ENCODE measurements around the gene GMPPA. TPM values are rescaled to one million over a fixed set of nuclear protein-coding genes. Genes with fewer than 3 reads are reported as not detected.

Gene GMPPA
- total and polyA plus RNA-seq, 2 experiments from 2014 or later: 67.8 to 76.5 TPM

DNA sequence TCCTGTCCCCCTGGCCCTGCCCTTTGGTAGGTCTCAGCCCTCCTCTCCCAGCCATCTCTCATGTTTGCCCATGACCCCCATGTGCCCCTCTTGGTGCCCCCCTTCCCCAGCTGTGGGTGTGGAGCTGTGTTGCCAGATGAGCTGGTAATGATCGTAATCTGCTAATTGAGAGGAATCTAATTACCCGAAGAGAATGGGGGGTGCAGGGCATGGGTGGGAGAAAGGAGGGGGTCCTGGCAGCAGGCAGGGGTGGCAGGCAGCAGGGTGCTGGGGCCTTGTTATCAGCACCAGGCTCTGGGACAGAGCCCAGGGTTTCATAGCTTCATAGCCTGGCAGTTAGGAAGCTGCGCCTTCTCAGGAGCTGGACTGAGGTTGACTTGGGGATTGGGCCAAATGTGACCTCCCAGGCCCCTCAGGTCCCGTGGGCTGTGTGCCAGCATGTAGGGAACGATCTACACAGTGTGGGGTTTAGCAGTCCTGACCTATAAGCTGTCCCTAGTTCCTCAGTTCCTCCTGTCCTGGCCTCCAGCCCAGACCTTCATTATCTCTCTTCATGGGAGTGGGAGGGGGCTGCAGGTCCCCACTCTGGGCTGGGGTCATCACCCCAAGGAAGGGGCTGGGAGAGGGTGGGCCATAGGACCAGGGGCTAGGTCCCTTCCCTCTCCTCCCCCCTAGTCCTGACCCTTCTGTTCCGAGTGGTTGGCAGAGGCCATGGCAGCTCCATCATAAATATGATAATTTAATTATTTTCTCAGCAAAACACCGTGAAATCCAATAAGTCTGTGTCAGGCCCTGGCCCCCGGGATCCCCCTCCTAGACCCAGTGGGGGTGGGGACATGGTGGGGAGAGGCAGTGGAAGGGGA lies 9.1 kb downstream of the GMPPA start:
- Histone ChIP-seq H3K4me3 (no peak overlapping the region), H3K36me3 (replicated peaks; ENCODE audit: insufficient read depth, low read depth) (no peaks in the 10 kb centered on the region), H4K20me1 (ENCODE audit: insufficient read depth, poor library complexity, severe bottlenecking) (no peaks in the 10 kb centered on the region), H3K9me2 (replicated peaks; ENCODE audit: insufficient read depth) (no peaks in the 10 kb centered on the region), H2AFZ (no peak overlapping the region), H3K27me3 (peaks cover 10% of the 10 kb centered on the region), H3K4me1 (ENCODE audit: insufficient read depth) (peaks cover 29% of the 10 kb centered on the region), H3K4me2 (no peak overlapping the region), H3K79me2 (no peaks in the 10 kb centered on the region), H3K27ac (no peak overlapping the region), H3K9me3 (ENCODE audit: low read depth) (no peaks in the 10 kb centered on the region)
- TF ChIP-seq EZH2 (IDR thresholded peaks at IDR 0.05; ENCODE audit: borderline replicate concordance): no peak
- TF ChIP-seq EZH2phosphoT487 (IDR thresholded peaks at IDR 0.05; ENCODE audit: low read depth, severe bottlenecking, unreplicated experiment): no peak
- no peak for TF ChIP-seq CTCF (IDR thresholded peaks at IDR 0.05; ENCODE audit: poor library complexity)
- 70% methylated on average over 7 of the region's 8 CpGs for WGBS (ENCODE audit: low lambda C conversion rate, missing lambda C conversion rate)
- DNase-seq (ENCODE audit: low spot score): no peak

- H3K27me3 ChIP-seq: peaks cover 15% of the 10 kb centered on the region
- no peaks in the 10 kb centered on the region for H4K20me1 ChIP-seq (ENCODE audit: insufficient read depth, poor library complexity, severe bottlenecking)
- 62% methylated on average over 2 of the region's 4 CpGs for WGBS (ENCODE audit: low lambda C conversion rate, missing lambda C conversion rate)
- no peak for DNase-seq (ENCODE audit: low spot score)
- peaks cover 29% of the 10 kb centered on the region for H3K4me1 ChIP-seq (ENCODE audit: insufficient read depth)
- H3K79me2 ChIP-seq: no peaks in the 10 kb centered on the region
- no peaks in the 10 kb centered on the region for H3K9me2 ChIP-seq (replicated peaks; ENCODE audit: insufficient read depth)
- H3K36me3 ChIP-seq (replicated peaks; ENCODE audit: insufficient read depth, low read depth): no peaks in the 10 kb centered on the region
- H3K4me3 ChIP-seq: no peak overlapping the region
- peak overlapping the region; percentile 90 for H3K4me2 ChIP-seq
- H3K27ac ChIP-seq: no peak overlapping the region
- TF ChIP-seq CTCF (IDR thresholded peaks at IDR 0.05; ENCODE audit: poor library complexity) (no peak), EZH2 (IDR thresholded peaks at IDR 0.05; ENCODE audit: borderline replicate concordance) (no peak), EZH2phosphoT487 (IDR thresholded peaks at IDR 0.05; ENCODE audit: low read depth, severe bottlenecking, unreplicated experiment) (no peak)
- no peaks in the 10 kb centered on the region for H3K9me3 ChIP-seq (ENCODE audit: low read depth)
- no peak overlapping the region for H2AFZ ChIP-seq
Observed at GRCh38 chr2:219508444-219508734, 9.7 kb downstream of the GMPPA start.

DNA sequence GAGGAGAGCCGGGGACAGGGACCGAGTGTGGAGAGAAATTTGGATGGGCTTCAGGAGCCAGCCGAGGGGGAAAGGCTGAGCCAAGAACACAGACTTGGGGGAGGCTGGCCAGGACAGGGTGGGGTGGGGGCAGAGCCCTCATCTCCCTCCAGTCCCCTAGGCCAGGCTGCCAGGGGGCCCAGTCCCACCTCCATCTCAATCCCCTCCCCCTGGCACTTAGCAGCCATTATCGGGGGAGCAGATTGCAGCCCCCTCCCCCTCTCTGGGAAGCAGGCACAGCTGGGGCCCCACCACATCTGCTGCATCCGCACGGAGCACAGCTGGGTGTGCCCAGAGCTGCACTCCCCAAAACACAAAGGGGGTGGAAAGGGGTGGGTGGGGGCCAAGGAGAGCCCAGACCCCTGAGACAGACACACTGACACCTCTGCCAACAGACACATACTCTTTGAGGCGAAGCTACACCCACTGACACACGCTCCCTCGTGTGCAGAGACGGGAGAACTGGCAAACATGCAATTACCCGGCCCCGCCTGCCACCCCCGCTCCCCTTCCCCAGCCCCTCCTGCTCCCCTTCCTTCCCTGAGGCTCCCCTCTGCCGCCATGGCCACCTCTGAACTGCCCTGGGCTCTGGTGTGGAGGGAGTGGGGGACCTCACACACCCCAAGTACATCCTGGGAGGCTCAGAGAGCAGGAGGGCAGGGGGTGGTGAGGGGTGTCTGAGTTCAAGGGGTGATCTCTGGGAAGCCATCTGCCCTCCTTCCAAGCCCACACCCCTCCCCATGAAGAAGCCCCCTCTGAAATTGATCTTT lies 10.5 kb downstream of the GMPPA start:
- DNase-seq (ENCODE audit: low spot score): no peak
- 4% methylated on average over 4 of the region's 14 CpGs for WGBS (ENCODE audit: low lambda C conversion rate, missing lambda C conversion rate)
- Histone ChIP-seq H3K9me3 (ENCODE audit: low read depth) (no peaks in the 10 kb centered on the region), H3K4me3 (no peak overlapping the region), H3K9me2 (replicated peaks; ENCODE audit: insufficient read depth) (no peaks in the 10 kb centered on the region), H3K79me2 (no peaks in the 10 kb centered on the region), H3K27me3 (peaks cover 23% of the 10 kb centered on the region), H3K27ac (no peak overlapping the region), H3K4me2 (peak overlapping the region; percentile 90), H3K36me3 (replicated peaks; ENCODE audit: insufficient read depth, low read depth) (no peaks in the 10 kb centered on the region), H4K20me1 (ENCODE audit: insufficient read depth, poor library complexity, severe bottlenecking) (no peaks in the 10 kb centered on the region), H2AFZ (no peak overlapping the region), H3K4me1 (ENCODE audit: insufficient read depth) (peaks cover 33% of the 10 kb centered on the region)
- TF ChIP-seq EZH2 (IDR thresholded peaks at IDR 0.05; ENCODE audit: borderline replicate concordance): no peak
- no peak for TF ChIP-seq EZH2phosphoT487 (IDR thresholded peaks at IDR 0.05; ENCODE audit: low read depth, severe bottlenecking, unreplicated experiment)
- no peak for TF ChIP-seq CTCF (IDR thresholded peaks at IDR 0.05; ENCODE audit: poor library complexity)
